ENCODE measurements around the gene TMEM266. TPM values are rescaled to one million over a fixed set of nuclear protein-coding genes. Genes with fewer than 3 reads are reported as not detected.

The TMEM266 gene
- total RNA-seq, 4 donors from 2014 or later: 0.27 to 2.7 (median 1.5) TPM

DNA sequence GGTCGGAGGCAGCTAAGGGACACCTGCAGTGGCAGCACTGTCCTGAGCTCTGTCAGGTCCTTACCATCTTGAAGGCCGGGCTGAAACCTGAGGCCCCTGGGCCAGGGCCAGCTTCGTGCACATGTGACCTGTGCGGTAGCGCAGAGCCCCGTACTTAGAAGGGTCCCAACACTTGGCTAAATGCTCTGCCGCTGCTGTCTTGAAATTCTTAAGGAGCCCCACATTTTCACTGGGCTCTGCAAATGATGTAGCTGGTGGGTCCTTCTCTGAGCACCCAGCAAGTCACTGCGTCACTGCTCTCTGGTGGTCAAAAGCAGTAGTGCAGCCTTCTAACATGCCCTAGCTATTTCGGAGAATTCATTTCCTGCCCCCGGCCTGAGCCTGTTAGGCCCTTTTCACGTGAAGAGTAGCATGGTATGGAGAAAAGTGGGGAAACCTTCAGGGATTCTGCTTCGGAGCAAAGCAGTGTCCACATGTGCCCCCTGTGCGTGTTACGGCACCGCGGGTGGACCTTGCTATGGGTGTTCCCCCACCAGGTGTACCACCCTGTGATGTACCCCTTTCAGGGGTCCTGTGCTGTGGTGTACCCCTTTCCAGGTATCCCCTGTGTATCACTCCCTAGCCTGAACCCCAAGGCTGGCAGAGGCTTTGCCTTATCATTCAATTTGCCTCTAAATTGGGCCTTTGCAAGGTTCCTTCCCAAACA is 79.7 kb downstream of the TMEM266 start:
- peak in 1 of 3 donors; percentile 77 for TF ChIP-seq CTCF (IDR thresholded peaks at IDR 0.05)
- no peak for TF ChIP-seq POLR2A (IDR thresholded peaks at IDR 0.05)
- no peak overlapping the region for H3K4me3 ChIP-seq (ENCODE audit: low read depth, poor library complexity, severe bottlenecking)
- 30 to 31% methylated on average over 16 of the region's 16 CpGs for WGBS, 2 donors
- intact Hi-C loops (cut with DNase I; ENCODE audit: low total_unique reads): loop anchor here (10.0 kb wide), 1 partner anchor 65 kb away; no protein-coding TSS in a partner anchor
- peak; percentile 64 to 84 for DNase-seq (ENCODE audit: low spot score in 2 of 2)

GRCh38 chr15:76140074-76140464 is 80.3 kb downstream of the TMEM266 start:
- DNase-seq (ENCODE audit: low spot score in 2 of 2): peak in 1 of 2 donors; percentile 79
- no peak for TF ChIP-seq POLR2A (IDR thresholded peaks at IDR 0.05)
- no peak overlapping the region for H3K4me3 ChIP-seq (ENCODE audit: low read depth, poor library complexity, severe bottlenecking)
- intact Hi-C loops (cut with DNase I; ENCODE audit: low total_unique reads): no loop called here
- 11 to 15% methylated on average over 14 of the region's 14 CpGs for WGBS, 2 donors

- 31 to 45% methylated on average over 5 of the region's 5 CpGs for WGBS, 2 donors
- intact Hi-C loops (cut with DNase I; ENCODE audit: low total_unique reads): no loop called here
Observed at GRCh38 chr15:76146812-76147211, 87.0 kb downstream of the TMEM266 start.

GRCh38 chr15:76147906-76148570 is 88.3 kb downstream of the TMEM266 start:
- 10 to 12% methylated on average over 21 of the region's 21 CpGs for WGBS, 2 donors
- intact Hi-C loops (cut with DNase I; ENCODE audit: low total_unique reads): no loop called here
- no peak overlapping the region for H3K4me3 ChIP-seq (ENCODE audit: low read depth, poor library complexity, severe bottlenecking)
- peak in 1 of 2 donors; percentile 86 for DNase-seq (ENCODE audit: low spot score in 2 of 2)
- TF ChIP-seq POLR2A (IDR thresholded peaks at IDR 0.05) (no peak), CTCF (IDR thresholded peaks at IDR 0.05) (peak in 1 of 3 donors; percentile 70)

More at GRCh38 chr15:76146812-76147211, 87.0 kb downstream of the TMEM266 start:
- TF ChIP-seq CTCF (IDR thresholded peaks at IDR 0.05): no peak
- TF ChIP-seq POLR2A (IDR thresholded peaks at IDR 0.05): no peak
- peak in 1 of 2 donors; percentile 79 for DNase-seq (ENCODE audit: low spot score in 2 of 2)
- no peak overlapping the region for H3K4me3 ChIP-seq (ENCODE audit: low read depth, poor library complexity, severe bottlenecking)

- WGBS, 2 donors: 49 to 52% methylated on average over 4 of the region's 4 CpGs
- no peak for TF ChIP-seq POLR2A (IDR thresholded peaks at IDR 0.05)
- TF ChIP-seq CTCF (IDR thresholded peaks at IDR 0.05): no peak
- DNase-seq (ENCODE audit: low spot score in 2 of 2): no peak
- no peak overlapping the region for H3K4me3 ChIP-seq (ENCODE audit: low read depth, poor library complexity, severe bottlenecking)
- intact Hi-C loops (cut with DNase I; ENCODE audit: low total_unique reads): no loop called here
Observed at GRCh38 chr15:76149291-76149915, 89.6 kb downstream of the TMEM266 start.

DNA sequence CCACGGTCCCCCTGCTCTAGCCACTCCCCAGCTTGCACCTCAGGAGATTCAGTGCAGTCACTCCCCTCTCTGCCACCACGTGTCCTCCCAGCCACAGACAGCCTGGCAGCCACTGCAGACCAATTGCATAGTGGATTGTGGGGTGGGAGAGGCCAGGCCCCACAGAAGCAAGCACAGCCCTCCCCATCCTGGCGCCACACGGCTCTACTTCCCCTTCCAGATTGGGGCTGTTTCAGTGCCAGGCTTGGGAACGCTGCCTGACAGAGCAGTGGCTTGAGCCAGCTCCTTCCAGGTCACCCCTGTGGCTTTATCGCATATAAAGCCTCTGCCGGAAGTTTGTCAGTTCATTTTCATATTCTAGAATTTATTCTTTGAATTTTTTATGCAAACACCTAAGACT is 90.7 kb downstream of the TMEM266 start:
- intact Hi-C loops (cut with DNase I; ENCODE audit: low total_unique reads): no loop called here
- DNase-seq (ENCODE audit: low spot score in 2 of 2): no peak
- H3K4me3 ChIP-seq (ENCODE audit: low read depth, poor library complexity, severe bottlenecking): no peak overlapping the region

More for the DNA sequence above, 90.7 kb downstream of the TMEM266 start:
- WGBS, 2 donors: 8 to 21% methylated on average over 6 to 7 of the region's 7 CpGs
- TF ChIP-seq CTCF (IDR thresholded peaks at IDR 0.05) (no peak), POLR2A (IDR thresholded peaks at IDR 0.05) (no peak)

Data from lower leg skin (tissue), 4 donors.